Activated T-helper 2 cell treated with anti-CD3 and anti-CD28 coated beads, Interferon-gamma antibody, Interleukin-2, Interleukin-4, amounts not matched to agents 10 μg/mL and 5 μg/mL and 100 μg/mL, durations not matched to agents 14 hours and 24 hours and 36 hours (primary cell): ENCODE measurements around the gene TXNL1. TPM values are rescaled to one million over a fixed set of nuclear protein-coding genes. Genes with fewer than 3 reads are reported as not detected.

Experiments used
- DNase-seq: peaks from one replicate; pipeline ENCODE4 v3.0.0; 2021; ENCODE audit warnings: low spot score
- H3K27ac Mint-ChIP-seq: one replicate; pipeline ENCODE4 v1.8.0; 2021; ENCODE audit warnings: mixed read lengths
- H3K27me3 Mint-ChIP-seq: one replicate; pipeline ENCODE4 v1.8.0; 2021; ENCODE audit warnings: low read depth, mixed read lengths
- H3K36me3 Mint-ChIP-seq: one replicate; pipeline ENCODE4 v1.8.0; 2021; ENCODE audit warnings: low read depth, mixed read lengths
- H3K4me1 Mint-ChIP-seq: one replicate; pipeline ENCODE4 v1.8.0; 2021; ENCODE audit warnings: low read depth, mixed read lengths
- H3K4me3 Mint-ChIP-seq: one replicate; pipeline ENCODE4 v1.8.0; 2021; ENCODE audit warnings: low read depth, mild to moderate bottlenecking, moderate library complexity, mixed read lengths
- H3K9me3 Mint-ChIP-seq: one replicate; pipeline ENCODE4 v1.8.0; 2021; ENCODE audit warnings: mixed read lengths
- intact Hi-C: fragments of 100-400 bp; cut with micrococcal nuclease; formaldehyde crosslinking; loops from one replicate; pipeline ENCODE4 v1.15.1; 2023
- total RNA-seq: library from RNA; stranded (reverse); gene quantifications from 2 replicates; pipeline ENCODE4 v1.2.3, GENCODE V29; 2022

TXNL1 gene
- total RNA-seq, 1 donor from 2014 or later, result 96.3 TPM

DNA sequence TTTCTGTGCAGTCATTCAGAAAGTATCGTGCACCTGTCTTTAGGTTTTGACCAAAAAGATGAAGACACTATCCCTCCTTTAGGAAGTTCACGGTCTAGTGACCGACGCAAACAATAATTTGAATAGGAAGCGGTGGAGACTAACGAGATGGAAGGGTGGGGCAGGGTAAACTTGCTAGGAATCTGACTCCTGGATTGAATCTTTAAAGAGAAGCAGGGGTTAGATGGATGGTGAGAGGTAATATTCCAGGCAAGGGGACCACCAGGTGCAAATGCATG lies 651 bp upstream of the TXNL1 start:
- Mint-ChIP-seq H3K9me3 (no peaks in the 10 kb centered on the region), H3K4me3 (peak overlapping the region; percentile 99), H3K4me1 (peaks cover 34% of the 10 kb centered on the region), H3K27me3 (no peaks in the 10 kb centered on the region), H3K27ac (peak overlapping the region; percentile 87), H3K36me3 (peaks cover 29% of the 10 kb centered on the region)
- intact Hi-C loops, result loop anchor here (2.0 to 10.0 kb wide), 3 partner anchors 14 to 1054 kb away; partner anchors contain the start of genes NARS1 and TCF4
- DNase-seq, result no peak

DNA sequence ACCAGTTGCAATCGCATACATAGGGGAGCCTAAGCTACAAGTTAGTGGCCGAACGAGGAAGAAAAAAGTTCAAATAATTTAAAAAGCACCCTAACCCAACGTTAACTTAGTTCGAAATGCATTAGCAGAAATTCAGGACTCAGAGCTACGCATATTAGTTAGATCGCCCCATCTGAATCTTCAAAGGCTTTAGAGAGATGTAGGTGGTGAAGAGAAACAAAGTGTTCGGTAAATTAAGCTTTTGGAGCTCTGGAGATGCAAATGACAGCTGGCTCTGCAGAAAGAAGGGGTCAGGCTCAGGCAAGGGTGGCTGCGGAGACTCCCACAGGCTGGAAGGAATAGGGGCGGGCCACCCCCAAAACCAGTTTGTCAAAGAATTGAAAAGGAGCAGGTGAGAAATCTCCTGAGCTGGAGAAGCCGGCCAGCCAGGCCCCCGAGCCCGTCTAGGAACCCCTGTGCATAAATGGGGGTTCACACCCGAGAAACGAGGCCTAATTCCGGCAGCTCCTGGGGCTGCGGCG lies 621 bp downstream of the TXNL1 start:
- no peaks in the 10 kb centered on the region for H3K27me3 Mint-ChIP-seq
- H3K36me3 Mint-ChIP-seq, result peaks cover 37% of the 10 kb centered on the region
- no peak for DNase-seq
- peak overlapping the region; percentile 99 for H3K4me3 Mint-ChIP-seq
- no peaks in the 10 kb centered on the region for H3K9me3 Mint-ChIP-seq
- intact Hi-C loops, result loop anchor here (1.0 to 10.0 kb wide), 5 partner anchors 10 to 1053 kb away; partner anchors contain the start of genes NARS1, TCF4 and WDR7
- peak overlapping the region; percentile 87 for H3K27ac Mint-ChIP-seq
- H3K4me1 Mint-ChIP-seq, result peaks cover 36% of the 10 kb centered on the region

DNA sequence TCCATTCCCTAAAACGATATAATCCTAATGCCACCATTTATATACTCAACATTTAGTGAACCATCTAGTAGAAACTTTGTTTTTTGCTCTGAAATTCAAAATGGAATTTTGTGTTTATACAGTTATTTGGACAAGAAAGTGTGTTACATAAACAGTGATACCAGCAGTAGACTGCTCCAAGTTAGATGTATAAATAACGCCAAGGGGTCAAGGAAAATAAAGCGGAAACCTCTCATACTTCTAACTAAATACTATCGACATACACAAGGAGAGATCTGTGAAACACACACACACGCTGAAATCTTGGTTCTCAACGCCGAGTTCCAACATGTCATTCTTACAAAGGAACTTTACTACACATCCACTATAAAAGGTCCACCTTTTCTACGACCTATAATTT lies 1.2 kb downstream of the TXNL1 start:
- H3K4me1 Mint-ChIP-seq, result peaks cover 39% of the 10 kb centered on the region
- H3K9me3 Mint-ChIP-seq, result no peaks in the 10 kb centered on the region

DNA sequence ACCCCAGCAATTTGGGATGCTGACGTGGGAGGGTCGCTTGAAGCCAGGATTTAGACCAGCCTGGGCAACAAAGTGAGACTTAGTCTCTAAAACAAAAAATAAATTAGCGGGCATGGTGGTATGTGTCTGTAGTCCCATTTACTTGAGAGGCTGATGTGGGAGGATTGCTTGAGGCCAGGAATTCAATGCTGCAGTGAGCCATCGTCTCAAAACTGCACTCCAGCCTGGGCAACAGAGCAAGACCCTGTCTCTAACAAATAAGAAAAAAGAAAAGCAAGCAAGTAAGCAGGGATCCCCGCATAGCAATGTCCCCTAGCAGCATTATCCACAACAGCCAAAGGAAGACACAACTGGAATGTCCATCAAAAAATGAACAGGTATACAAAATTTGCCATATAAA lies 3.4 kb downstream of the TXNL1 start:
- Mint-ChIP-seq H3K27ac (no peak overlapping the region), H3K27me3 (no peaks in the 10 kb centered on the region), H3K4me1 (peaks cover 45% of the 10 kb centered on the region), H3K9me3 (no peaks in the 10 kb centered on the region), H3K36me3 (peaks cover 59% of the 10 kb centered on the region), H3K4me3 (peak overlapping the region; percentile 9)
- no peak for DNase-seq
- intact Hi-C loops, result loop anchor here (5.0 to 10.0 kb wide), 2 partner anchors 987 to 1050 kb away; partner anchors contain the start of genes NARS1 and TCF4

More for the DNA sequence above, 1.2 kb downstream of the TXNL1 start:
- DNase-seq, result no peak
- H3K27ac Mint-ChIP-seq, result peak overlapping the region; percentile 87
- intact Hi-C loops, result loop anchor here (5.0 to 10.0 kb wide), 2 partner anchors 985 to 1052 kb away; partner anchors contain the start of genes NARS1 and TCF4
- peak overlapping the region; percentile 99 for H3K4me3 Mint-ChIP-seq
- no peaks in the 10 kb centered on the region for H3K27me3 Mint-ChIP-seq
- H3K36me3 Mint-ChIP-seq, result peaks cover 43% of the 10 kb centered on the region

DNA sequence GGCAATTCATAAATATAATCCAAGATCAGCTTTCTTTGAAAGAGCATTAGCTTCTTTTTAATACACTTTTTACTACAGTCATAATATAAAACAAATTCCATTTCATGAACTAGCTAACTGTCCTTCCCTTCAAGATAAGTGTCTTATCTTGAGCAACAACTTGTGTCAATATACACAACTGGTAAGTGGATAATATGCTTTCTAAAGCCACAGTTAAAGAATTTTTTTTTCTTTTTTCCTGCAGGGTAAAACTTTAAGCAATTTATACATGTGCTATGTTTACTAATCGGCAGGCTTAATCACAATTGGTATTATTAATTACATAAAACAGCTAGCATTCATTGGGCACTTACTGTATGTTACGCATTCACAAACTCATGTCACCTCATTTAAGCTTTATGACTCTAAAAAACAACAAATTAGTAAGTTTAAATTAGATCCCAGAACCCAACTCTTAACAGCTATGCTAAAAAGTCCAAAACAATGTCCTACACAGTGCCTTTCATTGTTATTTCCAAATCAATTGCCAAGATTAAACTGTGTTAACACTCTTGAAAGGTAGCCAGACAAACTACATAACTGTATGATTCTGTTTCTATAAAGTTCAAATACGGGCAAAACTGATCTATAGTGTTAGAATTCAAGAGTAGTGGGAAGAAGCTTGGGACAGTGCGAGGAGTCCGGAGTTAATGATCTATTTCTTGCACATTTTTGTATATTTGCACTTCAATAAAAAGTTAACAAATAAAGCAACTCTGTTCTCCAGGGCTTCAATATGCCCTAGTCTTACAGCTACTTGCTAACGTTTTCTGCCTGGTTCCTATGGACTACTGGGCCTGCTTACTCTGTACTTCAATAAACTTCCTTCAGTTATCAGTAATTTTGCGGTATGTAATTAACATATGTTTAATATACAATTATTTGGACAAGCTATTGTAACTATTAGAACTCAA lies 6.0 kb downstream of the TXNL1 start:
- no peak for DNase-seq
- Mint-ChIP-seq H3K9me3 (no peaks in the 10 kb centered on the region), H3K27ac (no peak overlapping the region), H3K27me3 (no peaks in the 10 kb centered on the region), H3K4me1 (peaks cover 47% of the 10 kb centered on the region), H3K36me3 (peaks cover 58% of the 10 kb centered on the region), H3K4me3 (no peak overlapping the region)
- intact Hi-C loops, result loop anchor here (10.0 kb wide), 1 partner anchor 1048 kb away; the partner anchor contains the start of gene TCF4

DNA sequence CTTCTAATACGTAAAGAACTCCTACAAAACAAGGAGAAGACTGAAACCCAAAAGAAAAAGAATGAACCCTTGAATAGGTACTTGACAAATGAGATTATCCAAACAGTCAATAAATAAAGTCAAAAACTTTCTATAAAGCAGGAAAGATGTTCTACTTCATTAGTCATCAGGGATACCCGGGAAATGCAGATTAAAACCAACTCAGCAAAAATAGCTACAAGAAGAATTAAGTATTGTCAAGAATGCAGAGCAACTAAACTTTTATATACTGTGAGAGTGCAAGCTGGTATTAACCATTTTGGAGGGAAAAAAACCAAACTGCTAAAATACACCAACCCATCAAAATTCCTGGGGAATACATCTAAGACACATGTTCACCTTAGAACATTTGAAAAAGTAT lies 10.4 kb downstream of the TXNL1 start:
- Mint-ChIP-seq H3K36me3 (peaks cover 52% of the 10 kb centered on the region), H3K4me1 (peaks cover 25% of the 10 kb centered on the region), H3K9me3 (no peaks in the 10 kb centered on the region), H3K27me3 (no peaks in the 10 kb centered on the region), H3K27ac (no peak overlapping the region), H3K4me3 (no peak overlapping the region)
- DNase-seq, result no peak
- intact Hi-C loops, result no loop called here

DNA sequence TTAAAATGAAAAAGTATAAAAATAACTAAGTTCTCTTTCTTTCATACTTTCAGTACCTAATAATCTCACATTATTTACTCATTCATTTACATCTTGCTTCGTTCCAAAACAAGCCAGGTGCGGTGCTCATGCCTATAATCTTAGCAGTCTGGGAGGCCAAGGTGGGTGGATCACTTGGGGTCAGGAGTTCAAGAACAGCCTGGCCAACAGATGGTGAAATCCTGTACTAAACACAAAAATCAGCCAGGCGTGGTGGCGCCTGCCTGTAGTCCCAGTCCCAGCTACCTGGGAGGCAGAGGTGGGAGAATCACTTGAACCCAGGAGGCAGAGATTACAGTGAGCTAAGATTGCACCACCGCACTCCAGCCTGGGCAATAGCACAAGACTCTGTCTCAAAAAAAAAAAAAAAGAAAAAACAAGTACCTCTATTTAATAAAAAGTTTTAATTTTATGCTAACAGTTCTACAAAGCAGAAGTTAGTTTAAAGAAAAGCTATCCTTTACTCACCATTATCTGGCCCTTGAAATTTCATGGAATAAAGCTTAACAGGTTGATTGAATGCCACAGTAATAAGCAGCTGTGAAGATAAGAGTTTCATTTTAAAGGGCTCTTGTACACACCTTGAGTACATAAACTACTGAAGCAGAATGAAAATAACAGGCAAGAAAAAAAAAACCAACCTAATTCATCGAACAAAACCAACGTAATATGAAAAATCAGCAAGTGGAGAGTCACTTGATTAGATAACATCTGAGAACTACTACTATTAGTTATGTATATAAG lies 22.5 kb downstream of the TXNL1 start:
- Mint-ChIP-seq H3K27me3 (no peaks in the 10 kb centered on the region), H3K27ac (no peak overlapping the region), H3K4me3 (no peak overlapping the region), H3K9me3 (no peaks in the 10 kb centered on the region), H3K4me1 (no peaks in the 10 kb centered on the region), H3K36me3 (peaks cover 61% of the 10 kb centered on the region)
- intact Hi-C loops, result no loop called here
- DNase-seq, result no peak

DNA sequence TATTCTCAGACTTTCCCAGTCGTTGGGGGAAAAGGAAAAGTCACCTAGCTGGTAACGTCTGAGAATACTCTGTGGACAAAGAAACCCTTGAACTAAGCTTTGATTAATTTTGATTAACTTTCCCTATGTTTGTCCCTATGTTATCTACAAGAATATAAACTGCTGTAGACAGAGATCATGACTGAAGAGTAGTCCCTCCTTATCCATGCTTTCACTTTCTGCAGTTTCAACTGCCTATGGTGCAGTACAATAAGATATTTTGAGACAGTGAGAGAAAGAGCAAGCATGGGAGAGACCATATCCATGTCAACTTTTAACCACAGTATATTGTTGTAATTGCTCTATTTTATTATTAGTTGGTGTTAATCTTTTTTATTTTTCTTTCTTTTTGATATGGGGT lies 31.8 kb downstream of the TXNL1 start:
- peak overlapping the region; percentile 33 for H3K27ac Mint-ChIP-seq
- intact Hi-C loops, result no loop called here

DNA sequence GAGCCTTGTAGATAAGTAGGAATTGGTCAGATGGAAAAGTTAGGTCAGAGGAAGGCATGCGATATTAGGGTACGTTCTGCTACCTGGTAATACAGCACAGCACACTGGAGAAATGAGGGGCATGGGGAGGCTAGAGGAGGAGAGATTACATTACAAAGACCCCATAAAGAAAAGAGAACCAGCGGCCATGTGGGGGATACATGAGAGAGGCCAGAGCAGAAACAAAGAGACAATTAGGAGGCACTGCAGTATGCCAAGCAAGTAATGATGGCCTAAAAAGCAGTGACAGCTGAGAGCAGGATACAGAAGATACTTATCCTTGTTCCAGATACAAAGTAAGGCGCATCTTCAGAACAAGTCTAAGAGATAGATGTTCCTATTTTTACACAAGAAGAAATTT lies 40.0 kb downstream of the TXNL1 start:
- no peak overlapping the region for H3K4me3 Mint-ChIP-seq
- peaks cover 9% of the 10 kb centered on the region for H3K36me3 Mint-ChIP-seq
- H3K27ac Mint-ChIP-seq, result no peak overlapping the region
- H3K27me3 Mint-ChIP-seq, result no peaks in the 10 kb centered on the region
- intact Hi-C loops, result no loop called here
- DNase-seq, result no peak
- no peaks in the 10 kb centered on the region for H3K4me1 Mint-ChIP-seq
- H3K9me3 Mint-ChIP-seq, result no peaks in the 10 kb centered on the region

More for the DNA sequence above, 31.8 kb downstream of the TXNL1 start:
- no peak for DNase-seq
- Mint-ChIP-seq H3K4me3 (no peak overlapping the region), H3K4me1 (no peaks in the 10 kb centered on the region), H3K9me3 (no peaks in the 10 kb centered on the region), H3K27me3 (no peaks in the 10 kb centered on the region), H3K36me3 (peaks cover 59% of the 10 kb centered on the region)

DNA sequence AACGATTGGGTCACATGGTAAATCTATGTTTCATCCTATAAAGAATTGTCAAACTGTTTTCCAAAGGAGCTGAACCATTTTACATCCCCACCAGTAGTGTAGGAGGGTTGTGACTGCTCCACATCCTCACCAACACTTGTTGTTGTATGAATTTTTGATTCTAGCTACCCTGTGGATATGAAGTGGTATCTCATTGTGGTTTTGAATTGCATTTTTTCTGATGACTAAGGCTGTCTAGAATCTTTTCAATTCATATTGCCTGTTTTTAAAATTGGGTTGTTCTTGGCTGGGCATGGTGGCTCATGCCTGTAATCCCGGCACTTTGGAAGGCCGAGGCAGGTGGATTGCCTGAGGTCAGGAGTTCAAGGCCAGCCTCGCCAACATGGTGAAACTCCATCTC lies 44.5 kb downstream of the TXNL1 start:
- H3K4me1 Mint-ChIP-seq, result no peaks in the 10 kb centered on the region
- H3K4me3 Mint-ChIP-seq, result no peak overlapping the region
- peaks cover 6% of the 10 kb centered on the region for H3K27me3 Mint-ChIP-seq
- DNase-seq, result no peak
- intact Hi-C loops, result no loop called here
- no peaks in the 10 kb centered on the region for H3K36me3 Mint-ChIP-seq
- no peak overlapping the region for H3K27ac Mint-ChIP-seq
- H3K9me3 Mint-ChIP-seq, result no peaks in the 10 kb centered on the region

DNA sequence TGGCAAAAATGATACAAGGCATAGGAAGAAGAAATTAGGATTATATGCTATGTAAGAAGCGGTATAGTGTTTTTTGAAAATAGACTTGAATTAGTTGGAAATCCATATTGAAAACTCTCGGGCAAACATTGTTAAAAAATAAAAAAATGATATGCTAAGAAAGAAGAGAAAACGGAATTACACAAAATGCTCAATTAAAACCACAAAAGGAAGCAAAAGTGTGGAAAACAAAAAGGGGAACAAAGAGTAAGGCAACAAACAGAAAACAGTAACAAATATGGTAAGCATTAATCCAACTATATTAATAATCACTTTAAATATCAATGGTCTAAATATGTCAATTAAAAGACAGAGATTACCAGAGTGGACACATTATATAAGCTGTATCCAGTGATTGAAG lies 58.4 kb downstream of the TXNL1 start:
- Mint-ChIP-seq H3K36me3 (no peaks in the 10 kb centered on the region), H3K27ac (no peak overlapping the region), H3K4me1 (peaks cover 5% of the 10 kb centered on the region), H3K27me3 (peaks cover 15% of the 10 kb centered on the region), H3K9me3 (no peaks in the 10 kb centered on the region), H3K4me3 (no peak overlapping the region)
- intact Hi-C loops, result no loop called here
- no peak for DNase-seq

DNA sequence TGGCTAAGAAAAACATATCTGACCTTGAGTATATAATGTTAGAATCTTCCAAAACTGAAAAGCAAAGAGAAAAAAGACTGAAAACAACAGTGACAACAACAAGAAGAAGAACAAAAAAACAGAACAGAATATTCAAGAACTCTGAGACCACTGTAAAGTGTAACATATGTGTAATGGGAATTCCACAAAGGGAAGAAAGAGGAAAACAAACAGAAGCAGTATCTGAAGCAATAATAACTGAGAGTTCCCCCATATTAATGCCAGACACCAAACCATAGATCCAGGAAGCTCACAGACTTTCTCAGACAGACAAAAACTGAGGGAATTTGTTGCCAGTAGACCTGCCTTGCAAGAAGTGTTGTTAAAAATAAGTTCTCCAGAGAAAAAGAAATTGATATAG lies 58.9 kb downstream of the TXNL1 start:
- DNase-seq, result no peak
- no peak overlapping the region for H3K4me3 Mint-ChIP-seq
- no peaks in the 10 kb centered on the region for H3K9me3 Mint-ChIP-seq
- H3K27ac Mint-ChIP-seq, result no peak overlapping the region
- intact Hi-C loops, result loop anchor here (5.0 kb wide), 2 partner anchors 802 to 1347 kb away; no protein-coding TSS in a partner anchor
- H3K27me3 Mint-ChIP-seq, result peaks cover 15% of the 10 kb centered on the region
- peaks cover 6% of the 10 kb centered on the region for H3K4me1 Mint-ChIP-seq
- no peaks in the 10 kb centered on the region for H3K36me3 Mint-ChIP-seq
